ENCODE results near the gene ARHGAP12. TPM values are rescaled to one million over a fixed set of nuclear protein-coding genes. Genes with fewer than 3 reads are reported as not detected.
"Not testable (repeated sequence)": the region's sequence is repeated elsewhere in the genome, so short reads cannot be mapped to it uniquely, and the experiment has no call there.

Gene ARHGAP12
- total RNA-seq, 1 donor from 2014 or later: 35.3 TPM

DNA sequence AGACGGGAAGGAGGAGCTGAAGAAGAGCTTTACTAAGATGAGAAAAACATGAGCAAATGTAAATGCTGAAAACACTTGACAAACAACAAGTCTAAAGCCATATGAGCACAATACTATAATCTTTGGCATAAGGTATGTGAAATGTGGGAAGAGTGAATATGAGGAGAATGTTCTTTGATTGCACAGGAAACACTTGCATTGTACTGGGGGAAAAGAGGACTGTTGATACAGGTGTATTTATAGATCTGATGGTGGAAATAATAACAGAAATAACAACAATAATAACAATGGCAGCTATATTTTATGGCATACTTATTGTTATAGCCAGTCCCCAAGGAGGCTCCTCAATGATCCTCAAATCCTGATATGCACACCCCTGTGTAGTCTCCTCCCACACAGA, 23.0 kb downstream of the ARHGAP12 start:
- Mint-ChIP-seq H3K4me3 (no peak overlapping the region), H3K27ac (no peak overlapping the region), H3K4me1 (peaks cover 4% of the 10 kb centered on the region), H3K36me3 (peaks cover 48% of the 10 kb centered on the region), H3K9me3 (peaks cover 6% of the 10 kb centered on the region), H3K27me3 (ENCODE audit: low read depth) (no peaks in the 10 kb centered on the region)
- no peak for DNase-seq (ENCODE audit: low spot score in 2 of 2, unreplicated experiment in 2 of 2)
- no peak for TF ChIP-seq CTCF (IDR thresholded peaks at IDR 0.05; ENCODE audit: unreplicated experiment)

DNA sequence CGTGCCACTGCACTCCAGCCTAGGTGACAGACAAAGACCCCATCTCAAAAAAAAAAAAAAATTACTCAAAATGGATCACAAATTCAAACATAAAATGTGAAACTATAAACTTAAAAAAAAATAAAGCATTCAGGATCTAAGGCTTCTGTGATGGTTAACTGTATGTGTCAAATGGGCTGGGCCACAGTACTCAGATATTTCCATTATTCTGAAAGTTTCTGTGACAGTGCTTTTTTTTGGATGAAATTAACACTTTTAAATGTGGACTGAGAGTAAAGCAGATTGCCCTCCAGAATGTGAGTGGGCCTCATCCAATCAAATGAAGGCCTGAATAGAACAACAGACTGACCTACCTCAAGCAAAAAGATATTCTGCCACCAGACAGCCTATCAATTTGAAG, 26.0 kb downstream of the ARHGAP12 start:
- no peak overlapping the region for H3K4me3 Mint-ChIP-seq
- H3K9me3 Mint-ChIP-seq: peaks cover 11% of the 10 kb centered on the region
- no peaks in the 10 kb centered on the region for H3K27me3 Mint-ChIP-seq (ENCODE audit: low read depth)
- H3K4me1 Mint-ChIP-seq: peaks cover 11% of the 10 kb centered on the region
- DNase-seq (ENCODE audit: low spot score in 2 of 2, unreplicated experiment in 2 of 2): no peak
- no peak overlapping the region for H3K27ac Mint-ChIP-seq
- TF ChIP-seq CTCF (IDR thresholded peaks at IDR 0.05; ENCODE audit: unreplicated experiment): no peak
- H3K36me3 Mint-ChIP-seq: peaks cover 46% of the 10 kb centered on the region

DNA sequence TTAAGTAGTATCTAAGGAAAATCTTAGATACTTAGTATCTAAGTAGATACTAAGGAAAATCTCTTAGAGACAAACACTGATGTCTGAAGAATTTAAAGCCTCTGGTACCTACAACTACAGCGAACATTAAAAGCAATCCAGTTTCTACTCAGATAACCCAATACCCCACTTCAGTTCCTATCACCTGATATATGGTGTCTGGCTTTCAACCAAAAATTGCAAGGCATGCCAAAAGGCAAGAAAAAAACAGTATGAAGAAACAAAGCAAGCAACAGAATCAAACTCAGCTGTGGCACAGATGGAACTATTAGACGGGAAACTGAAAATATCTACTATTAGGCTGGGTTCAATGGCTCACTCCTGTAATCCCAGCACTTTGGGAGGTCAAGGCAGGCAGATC, 31.1 kb downstream of the ARHGAP12 start:
- H3K9me3 Mint-ChIP-seq: peaks cover 23% of the 10 kb centered on the region
- peaks cover 30% of the 10 kb centered on the region for H3K36me3 Mint-ChIP-seq
- DNase-seq (ENCODE audit: low spot score in 2 of 2, unreplicated experiment in 2 of 2): no peak
- H3K4me1 Mint-ChIP-seq: peaks cover 20% of the 10 kb centered on the region
- no peak overlapping the region for H3K4me3 Mint-ChIP-seq
- TF ChIP-seq CTCF (IDR thresholded peaks at IDR 0.05; ENCODE audit: unreplicated experiment): no peak
- H3K27ac Mint-ChIP-seq: peak overlapping the region; percentile 41
- no peaks in the 10 kb centered on the region for H3K27me3 Mint-ChIP-seq (ENCODE audit: low read depth)

- Mint-ChIP-seq H3K27me3 (ENCODE audit: low read depth) (no peaks in the 10 kb centered on the region), H3K4me3 (no peak overlapping the region), H3K27ac (peak overlapping the region; percentile 76), H3K36me3 (peaks cover 34% of the 10 kb centered on the region), H3K4me1 (peaks cover 20% of the 10 kb centered on the region), H3K9me3 (peaks cover 26% of the 10 kb centered on the region)
- no peak for TF ChIP-seq CTCF (IDR thresholded peaks at IDR 0.05; ENCODE audit: unreplicated experiment)
- no peak for DNase-seq (ENCODE audit: low spot score in 2 of 2, unreplicated experiment in 2 of 2)
Observed at GRCh38 chr10:31896968-31897384, 31.7 kb downstream of the ARHGAP12 start.

DNA sequence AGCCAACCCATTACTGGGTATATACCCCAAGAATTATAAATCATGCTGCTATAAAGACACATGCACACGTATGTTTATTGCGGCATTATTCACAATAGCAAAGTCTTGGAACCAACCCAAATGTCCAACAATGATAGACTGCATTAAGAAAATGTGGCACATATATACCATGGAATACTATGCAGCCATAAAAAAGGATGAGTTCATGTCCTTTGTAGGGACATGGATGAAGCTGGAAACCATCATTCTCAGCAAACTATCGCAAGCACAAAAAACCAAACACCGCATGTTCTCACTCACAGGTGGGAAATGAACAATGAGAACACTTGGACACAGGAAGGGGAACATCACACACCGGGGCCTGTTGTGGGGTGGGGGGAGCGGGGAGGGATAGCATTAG, 32.9 kb downstream of the ARHGAP12 start:
- H3K27me3 Mint-ChIP-seq (ENCODE audit: low read depth); H3K4me3 Mint-ChIP-seq; H3K27ac Mint-ChIP-seq; DNase-seq (ENCODE audit: low spot score in 2 of 2, unreplicated experiment in 2 of 2): not testable (repeated sequence)
- H3K36me3 Mint-ChIP-seq: peaks cover 37% of the 10 kb centered on the region
- peaks cover 27% of the 10 kb centered on the region for H3K9me3 Mint-ChIP-seq
- H3K4me1 Mint-ChIP-seq: peaks cover 20% of the 10 kb centered on the region

DNA sequence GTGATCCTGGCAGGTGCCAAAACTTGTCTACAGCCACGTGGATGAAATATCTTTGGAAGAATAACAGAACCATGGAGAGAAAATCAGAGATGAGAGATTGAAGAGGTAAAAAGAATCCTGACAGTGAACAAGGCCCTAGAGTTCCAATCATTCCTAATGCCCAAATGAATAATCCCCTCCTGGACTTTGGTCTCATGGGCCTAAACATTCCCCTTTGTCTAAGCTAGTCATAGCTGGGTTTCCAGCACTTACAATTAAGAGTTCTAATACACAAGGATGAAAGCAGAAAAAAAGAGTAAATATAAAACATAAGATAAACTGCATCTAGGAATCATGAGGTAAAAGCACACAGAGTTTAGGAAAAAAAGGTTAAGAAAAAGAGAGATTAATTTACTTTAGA, 40.2 kb downstream of the ARHGAP12 start:
- H3K9me3 Mint-ChIP-seq: peaks cover 16% of the 10 kb centered on the region
- peaks cover 14% of the 10 kb centered on the region for H3K4me1 Mint-ChIP-seq
- H3K36me3 Mint-ChIP-seq: peaks cover 22% of the 10 kb centered on the region
- H3K27me3 Mint-ChIP-seq (ENCODE audit: low read depth): no peaks in the 10 kb centered on the region
- H3K27ac Mint-ChIP-seq: peak overlapping the region; percentile 59
- TF ChIP-seq CTCF (IDR thresholded peaks at IDR 0.05; ENCODE audit: unreplicated experiment): no peak
- H3K4me3 Mint-ChIP-seq: no peak overlapping the region
- no peak for DNase-seq (ENCODE audit: low spot score in 2 of 2, unreplicated experiment in 2 of 2)

Measured in mesothelial cell of epicardium (in vitro differentiated cells).